OCI-LY1 (cell line): ENCODE measurements around the gene TRIO.
A peak's percentile ranks its signal among the peaks of the same experiment; 100 is the strongest.

Experiments used
- H2AFZ ChIP-seq: fragments of 200-600 bp; sonication (generic), shearing (Covaris generic); 2 replicates; pipeline ENCODE4 v1.6.0; 2014; ENCODE audit warnings: antibody characterized with exemption, mild to moderate bottlenecking, low read length
- H3F3A ChIP-seq: fragments of 200-600 bp; sonication (generic), shearing (Covaris generic); 2 replicates; pipeline ENCODE4 v1.6.0; 2014; ENCODE audit warnings: mild to moderate bottlenecking, antibody characterized with exemption, low read length, moderate library complexity; ENCODE audit not compliant: insufficient read depth
- H3K27ac ChIP-seq: fragments of 200-600 bp; sonication (generic); 2 replicates; pipeline ENCODE4 v1.5.1; 2014; ENCODE audit warnings: low read length, mixed run types, mild to moderate bottlenecking, low read depth; ENCODE audit not compliant: poor library complexity, severe bottlenecking
- H3K27me3 ChIP-seq: fragments of 200-600 bp; sonication (generic); 2 replicates; pipeline ENCODE4 v1.6.0; 2014; ENCODE audit warnings: antibody characterized with exemption, mild to moderate bottlenecking, low read length, moderate library complexity; ENCODE audit not compliant: insufficient read depth
- H3K36me3 ChIP-seq: fragments of 200-600 bp; sonication (generic); 2 replicates; pipeline ENCODE4 v1.6.1; 2014; ENCODE audit warnings: mild to moderate bottlenecking, antibody characterized with exemption, low read length, moderate library complexity, mixed read lengths; ENCODE audit not compliant: insufficient read depth
- H3K4me1 ChIP-seq: fragments of 200-600 bp; sonication (generic); 2 replicates; pipeline ENCODE4 v1.5.1; 2014; ENCODE audit warnings: mild to moderate bottlenecking, low read length, moderate library complexity; ENCODE audit not compliant: insufficient read depth, severe bottlenecking
- H3K4me2 ChIP-seq: fragments of 200-600 bp; sonication (generic), shearing (Covaris generic); 2 replicates; pipeline ENCODE4 v1.6.1; 2014; ENCODE audit warnings: low read length
- H3K4me3 ChIP-seq: fragments of 200-600 bp; sonication (generic); 2 replicates; pipeline ENCODE4 v1.5.1; 2014; ENCODE audit warnings: low read length, low read depth, mild to moderate bottlenecking, mixed read lengths; ENCODE audit not compliant: poor library complexity, severe bottlenecking
- H3K79me2 ChIP-seq: fragments of 200-600 bp; shearing (Covaris generic); 2 replicates; pipeline ENCODE4 v1.6.1; 2016; ENCODE audit warnings: mixed run types, low read length, mixed read lengths; ENCODE audit not compliant: insufficient read depth
- H3K9ac ChIP-seq: fragments of 200-600 bp; sonication (generic), shearing (Covaris generic); 2 replicates; pipeline ENCODE4 v1.6.1; 2014; ENCODE audit warnings: mild to moderate bottlenecking, low read length, mixed read lengths
- H3K9me2 ChIP-seq: fragments of 200-600 bp; sonication (generic), shearing (Covaris generic); 2 replicates; pipeline ENCODE4 v1.6.1; 2014; ENCODE audit warnings: low read depth, mild to moderate bottlenecking, low read length, mixed read lengths
- H3K9me3 ChIP-seq: fragments of 200-600 bp; shearing (Covaris generic); 2 replicates; pipeline ENCODE4 v1.6.1; 2014; ENCODE audit warnings: low read length, mixed read lengths
- H4K20me1 ChIP-seq: fragments of 200-600 bp; sonication (generic), shearing (Covaris generic); 2 replicates; pipeline ENCODE4 v1.6.0; 2016; ENCODE audit warnings: mild to moderate bottlenecking, low read length; ENCODE audit not compliant: insufficient read depth
- EZH2 ChIP-seq: fragments of 200-600 bp; sonication (generic), shearing (Covaris generic); IDR thresholded peaks from 2 replicates; pipeline ENCODE4 v1.8.0; 2017; ENCODE audit warnings: borderline replicate concordance, mixed run types, mild to moderate bottlenecking, antibody characterized with exemption, low read length, moderate library complexity, mixed read lengths
- TF ChIP-seq, protein P1 (sequence below): fragments of 200-600 bp; sonication (generic), shearing (Covaris generic); IDR thresholded peaks from 2 replicates; pipeline ENCODE4 v1.5.1; 2017; ENCODE audit warnings: mild to moderate bottlenecking, antibody characterized with exemption, low read length, moderate library complexity, mixed read lengths

The TRIO gene

DNA sequence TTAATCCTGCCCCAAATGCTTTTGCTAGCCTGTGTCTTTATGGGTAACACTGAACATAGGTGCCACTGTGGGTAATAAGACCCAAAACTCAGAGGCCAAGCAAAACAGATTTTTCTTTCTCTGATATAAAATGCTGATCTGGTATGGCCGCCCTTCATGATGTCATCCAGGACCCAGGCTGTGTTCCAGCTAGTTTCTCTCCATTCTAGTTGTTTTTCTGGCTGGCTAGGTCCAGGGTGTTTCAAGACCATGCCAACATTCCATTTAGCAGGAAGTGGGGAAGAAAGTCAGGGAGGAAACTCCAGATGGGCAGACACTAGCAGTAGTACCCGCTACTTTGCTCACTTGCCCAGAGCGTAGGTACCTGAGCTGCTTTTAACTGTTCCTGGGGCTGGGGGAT is 254.6 kb downstream of the TRIO start:
- no peak overlapping the region for H3K27ac ChIP-seq
- no peak overlapping the region for H2AFZ ChIP-seq
- H3K27me3 ChIP-seq = no peaks in the 10 kb centered on the region
- H3F3A ChIP-seq = no peaks in the 10 kb centered on the region
- H3K9me3 ChIP-seq = no peaks in the 10 kb centered on the region
- H3K4me1 ChIP-seq = no peaks in the 10 kb centered on the region
- H3K4me3 ChIP-seq = no peak overlapping the region
- no peaks in the 10 kb centered on the region for H3K79me2 ChIP-seq
- H4K20me1 ChIP-seq = no peaks in the 10 kb centered on the region
- H3K9ac ChIP-seq = no peak overlapping the region
- TF ChIP-seq EZH2 = no peak
- TF ChIP-seq, protein P1, sequence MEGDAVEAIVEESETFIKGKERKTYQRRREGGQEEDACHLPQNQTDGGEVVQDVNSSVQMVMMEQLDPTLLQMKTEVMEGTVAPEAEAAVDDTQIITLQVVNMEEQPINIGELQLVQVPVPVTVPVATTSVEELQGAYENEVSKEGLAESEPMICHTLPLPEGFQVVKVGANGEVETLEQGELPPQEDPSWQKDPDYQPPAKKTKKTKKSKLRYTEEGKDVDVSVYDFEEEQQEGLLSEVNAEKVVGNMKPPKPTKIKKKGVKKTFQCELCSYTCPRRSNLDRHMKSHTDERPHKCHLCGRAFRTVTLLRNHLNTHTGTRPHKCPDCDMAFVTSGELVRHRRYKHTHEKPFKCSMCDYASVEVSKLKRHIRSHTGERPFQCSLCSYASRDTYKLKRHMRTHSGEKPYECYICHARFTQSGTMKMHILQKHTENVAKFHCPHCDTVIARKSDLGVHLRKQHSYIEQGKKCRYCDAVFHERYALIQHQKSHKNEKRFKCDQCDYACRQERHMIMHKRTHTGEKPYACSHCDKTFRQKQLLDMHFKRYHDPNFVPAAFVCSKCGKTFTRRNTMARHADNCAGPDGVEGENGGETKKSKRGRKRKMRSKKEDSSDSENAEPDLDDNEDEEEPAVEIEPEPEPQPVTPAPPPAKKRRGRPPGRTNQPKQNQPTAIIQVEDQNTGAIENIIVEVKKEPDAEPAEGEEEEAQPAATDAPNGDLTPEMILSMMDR = no peak
- no peaks in the 10 kb centered on the region for H3K9me2 ChIP-seq
- no peak overlapping the region for H3K4me2 ChIP-seq
- H3K36me3 ChIP-seq = no peaks in the 10 kb centered on the region

DNA sequence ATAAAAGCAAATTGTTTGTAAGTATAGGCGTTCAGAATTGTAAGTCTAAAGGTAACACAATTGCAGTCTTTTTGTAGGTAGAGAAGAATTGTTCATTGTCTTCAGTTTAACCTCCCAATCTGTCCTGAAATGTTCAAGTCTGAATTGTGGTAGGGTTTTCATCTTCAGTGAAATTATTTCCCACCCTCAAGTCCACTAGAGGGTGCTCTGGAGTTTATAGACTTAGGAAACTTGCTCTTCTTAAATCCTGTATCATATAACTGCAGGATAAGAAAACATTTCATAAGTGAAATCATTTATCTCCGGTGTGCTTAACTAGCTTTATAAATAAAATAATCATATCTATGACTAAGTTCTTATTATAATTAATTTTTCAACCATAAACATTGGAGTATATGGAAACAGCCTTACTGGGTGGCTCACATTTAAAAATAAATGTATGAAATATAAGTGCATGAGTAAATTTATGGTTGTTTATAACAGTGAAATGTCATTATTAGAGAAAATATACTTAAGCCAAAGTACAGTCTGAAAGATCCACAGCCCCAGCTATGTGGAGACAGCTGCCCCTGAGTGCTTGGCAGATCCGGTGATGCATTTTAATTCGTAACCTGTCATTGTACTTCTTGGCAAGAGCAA is 256.0 kb downstream of the TRIO start:
- no peaks in the 10 kb centered on the region for H3K27me3 ChIP-seq
- no peak overlapping the region for H3K27ac ChIP-seq
- H4K20me1 ChIP-seq = no peaks in the 10 kb centered on the region
- H3K9ac ChIP-seq = no peak overlapping the region
- H3K4me1 ChIP-seq = no peaks in the 10 kb centered on the region
- H3K9me3 ChIP-seq = no peaks in the 10 kb centered on the region
- no peak overlapping the region for H2AFZ ChIP-seq
- no peaks in the 10 kb centered on the region for H3K36me3 ChIP-seq
- H3K4me2 ChIP-seq = no peak overlapping the region
- H3K79me2 ChIP-seq = no peaks in the 10 kb centered on the region
- no peaks in the 10 kb centered on the region for H3F3A ChIP-seq
- TF ChIP-seq, protein P1 = peak; percentile 57
- no peak for TF ChIP-seq EZH2
- H3K4me3 ChIP-seq = no peak overlapping the region
- H3K9me2 ChIP-seq = no peaks in the 10 kb centered on the region

DNA sequence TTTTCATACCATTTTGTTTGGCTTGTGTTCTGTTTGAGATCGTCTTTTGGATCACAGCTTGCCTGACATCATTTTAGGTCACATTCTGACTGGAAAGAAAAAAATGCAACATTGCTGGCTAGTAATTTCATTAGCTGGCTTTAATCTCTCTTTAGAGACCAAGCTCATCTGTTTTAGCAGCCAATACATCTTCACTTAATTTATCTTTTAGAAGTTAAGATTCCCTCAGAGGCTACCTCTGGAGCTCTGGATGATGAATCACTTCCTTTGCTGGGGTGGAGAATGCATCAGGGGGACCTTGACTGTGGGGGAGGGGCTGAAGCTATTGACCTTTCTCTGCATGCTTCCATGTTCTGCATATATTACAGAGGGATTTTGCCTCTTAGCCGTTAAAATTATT is 256.9 kb downstream of the TRIO start:
- H3K9me3 ChIP-seq = no peaks in the 10 kb centered on the region
- H4K20me1 ChIP-seq = no peaks in the 10 kb centered on the region
- no peaks in the 10 kb centered on the region for H3F3A ChIP-seq
- H3K9me2 ChIP-seq = no peaks in the 10 kb centered on the region
- H3K4me1 ChIP-seq = no peaks in the 10 kb centered on the region
- H3K4me2 ChIP-seq = no peak overlapping the region
- no peaks in the 10 kb centered on the region for H3K36me3 ChIP-seq
- no peaks in the 10 kb centered on the region for H3K27me3 ChIP-seq
- no peak overlapping the region for H2AFZ ChIP-seq
- no peak overlapping the region for H3K9ac ChIP-seq
- no peaks in the 10 kb centered on the region for H3K79me2 ChIP-seq
- TF ChIP-seq EZH2 = no peak
- TF ChIP-seq, protein P1 = no peak
- H3K4me3 ChIP-seq = no peak overlapping the region
- H3K27ac ChIP-seq = no peak overlapping the region
